Immature natural killer cell (primary cell): ENCODE results near the gene CDH13. TPM values are rescaled to one million over a fixed set of nuclear protein-coding genes. Genes with fewer than 3 reads are reported as not detected.
A peak's percentile ranks its signal among the peaks of the same experiment; 100 is the strongest.

Experiments used
- DNase-seq, 3 donors: peaks; one replicate each; pipeline ENCODE4 v3.0.0; 2022; ENCODE audit warnings: mixed read lengths in 1 of 3
- H3K27ac Mint-ChIP-seq, 6 donors: one replicate each; pipeline ENCODE4 v1.8.0; 2020; ENCODE audit warnings: mixed read lengths in 6 of 6, mild to moderate bottlenecking in 5 of 6, inconsistent platforms in 4 of 6, moderate library complexity in 3 of 6
- H3K27me3 Mint-ChIP-seq, 3 donors: one replicate each; pipeline ENCODE4 v1.8.0; 2020 to 2021; ENCODE audit warnings: low read depth in 3 of 3, mild to moderate bottlenecking in 3 of 3, mixed read lengths in 3 of 3, moderate library complexity in 3 of 3, inconsistent platforms in 1 of 3
- H3K36me3 Mint-ChIP-seq, 3 donors: one replicate each; pipeline ENCODE4 v1.8.0; 2020; ENCODE audit warnings: mixed read lengths in 3 of 3, inconsistent platforms in 2 of 3, mild to moderate bottlenecking in 2 of 3
- H3K4me1 Mint-ChIP-seq, 2 donors: one replicate each; pipeline ENCODE4 v1.8.0; 2020; ENCODE audit warnings: inconsistent platforms in 2 of 2, mild to moderate bottlenecking in 2 of 2, mixed read lengths in 2 of 2, moderate library complexity in 1 of 2
- H3K4me3 Mint-ChIP-seq, 5 donors: one replicate each; pipeline ENCODE4 v1.8.0; 2020; ENCODE audit warnings: mild to moderate bottlenecking in 5 of 5, mixed read lengths in 5 of 5, inconsistent platforms in 3 of 5, moderate library complexity in 3 of 5
- H3K9me3 Mint-ChIP-seq, 6 donors: one replicate each; pipeline ENCODE4 v1.8.0; 2020; ENCODE audit warnings: mild to moderate bottlenecking in 6 of 6, mixed read lengths in 6 of 6, inconsistent platforms in 4 of 6, moderate library complexity in 3 of 6
- polyA plus RNA-seq, 3 donors: library from polyadenylated mRNA; unstranded; fragments of 300-500 nt; fragmentation: Illumina TruSeq; gene quantifications; one replicate each; pipeline ENCODE4 v1.2.3, GENCODE V29; 2021

Gene CDH13
- polyA plus RNA-seq, 3 donors from 2014 or later, result not detected

- Mint-ChIP-seq H3K27ac (no peak overlapping the region), H3K27me3 (peaks cover 2 to 3% (median 2%) of the 10 kb centered on the region in 3 donors), H3K36me3 (no peaks in the 10 kb centered on the region), H3K4me3 (no peak overlapping the region), H3K9me3 (no peaks in the 10 kb centered on the region), H3K4me1 (peaks cover 0 to 3% of the 10 kb centered on the region in 2 donors)
- DNase-seq, result no peak
These were observed 491.6 kb downstream of the CDH13 start for GRCh38 chr16:83118365-83118764.

- H3K4me3 Mint-ChIP-seq, result no peak overlapping the region
- DNase-seq, result no peak
- H3K27ac Mint-ChIP-seq, result no peak overlapping the region
- H3K36me3 Mint-ChIP-seq, result peaks cover 0 to 14% (median 6%) of the 10 kb centered on the region in 3 donors
- H3K4me1 Mint-ChIP-seq, result no peaks in the 10 kb centered on the region
- peaks cover 7 to 24% (median 15%) of the 10 kb centered on the region in 6 donors for H3K9me3 Mint-ChIP-seq
- peaks cover 7 to 9% (median 8%) of the 10 kb centered on the region in 3 donors for H3K27me3 Mint-ChIP-seq
These were observed 499.3 kb downstream of the CDH13 start for GRCh38 chr16:83125999-83126568.

- Mint-ChIP-seq H3K36me3 (peaks cover 0 to 14% (median 6%) of the 10 kb centered on the region in 3 donors), H3K27ac (no peak overlapping the region), H3K4me1 (no peaks in the 10 kb centered on the region), H3K27me3 (peaks cover 8 to 13% (median 9%) of the 10 kb centered on the region in 3 donors), H3K9me3 (peaks cover 7 to 24% (median 15%) of the 10 kb centered on the region in 6 donors), H3K4me3 (no peak overlapping the region)
- DNase-seq, result no peak
These were observed 501.3 kb downstream of the CDH13 start for GRCh38 chr16:83128041-83128440.

DNA sequence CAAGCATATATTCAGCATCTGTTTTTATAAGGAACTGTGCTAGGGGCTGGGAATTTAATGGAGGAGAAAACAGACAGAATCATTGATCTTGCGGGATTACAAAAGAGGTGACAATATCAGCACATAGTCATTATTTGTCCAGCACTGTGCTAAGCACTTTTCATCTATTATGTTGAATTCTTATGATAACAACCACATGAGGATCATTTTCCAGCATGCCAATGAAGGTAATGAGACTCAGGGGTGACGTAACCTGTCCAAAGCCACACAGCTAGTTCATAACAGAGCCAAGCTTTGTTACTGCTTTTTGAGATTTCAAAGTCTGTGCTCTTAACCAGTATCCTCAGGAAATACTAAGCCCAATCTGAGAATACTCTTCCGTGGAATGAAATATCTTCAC is 503.3 kb downstream of the CDH13 start:
- no peak overlapping the region for H3K4me3 Mint-ChIP-seq
- peaks cover 0 to 13% (median 6%) of the 10 kb centered on the region in 3 donors for H3K36me3 Mint-ChIP-seq
- H3K9me3 Mint-ChIP-seq, result peaks cover 9 to 22% (median 15%) of the 10 kb centered on the region in 6 donors
- H3K4me1 Mint-ChIP-seq, result no peaks in the 10 kb centered on the region
- H3K27me3 Mint-ChIP-seq, result peaks cover 8 to 11% (median 9%) of the 10 kb centered on the region in 3 donors
- no peak for DNase-seq
- no peak overlapping the region for H3K27ac Mint-ChIP-seq

DNA sequence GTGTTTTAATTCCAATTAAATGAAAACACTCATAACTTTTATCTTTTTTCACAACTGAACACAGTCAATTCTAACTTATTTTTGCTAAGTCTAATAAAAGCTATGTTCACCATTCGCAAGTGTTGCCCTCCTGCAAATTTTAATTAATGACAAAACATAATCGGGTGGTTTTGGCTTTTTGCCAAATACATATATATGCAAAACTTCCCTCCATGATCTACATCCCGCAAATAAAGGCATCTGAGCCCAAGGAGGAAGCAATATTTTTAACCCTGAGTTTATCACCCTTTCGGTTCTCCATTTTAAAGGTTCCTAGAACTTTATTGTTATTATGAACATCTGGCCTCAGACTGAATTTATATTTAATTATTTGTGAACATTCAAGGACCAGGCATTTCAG is 507.9 kb downstream of the CDH13 start:
- no peak for DNase-seq
- Mint-ChIP-seq H3K9me3 (peaks cover 0 to 2% (median 0%) of the 10 kb centered on the region in 6 donors), H3K27me3 (peaks cover 3 to 10% (median 8%) of the 10 kb centered on the region in 3 donors), H3K27ac (no peak overlapping the region), H3K4me1 (peaks cover 15 to 20% of the 10 kb centered on the region in 2 donors), H3K36me3 (no peaks in the 10 kb centered on the region), H3K4me3 (no peak overlapping the region)

DNA sequence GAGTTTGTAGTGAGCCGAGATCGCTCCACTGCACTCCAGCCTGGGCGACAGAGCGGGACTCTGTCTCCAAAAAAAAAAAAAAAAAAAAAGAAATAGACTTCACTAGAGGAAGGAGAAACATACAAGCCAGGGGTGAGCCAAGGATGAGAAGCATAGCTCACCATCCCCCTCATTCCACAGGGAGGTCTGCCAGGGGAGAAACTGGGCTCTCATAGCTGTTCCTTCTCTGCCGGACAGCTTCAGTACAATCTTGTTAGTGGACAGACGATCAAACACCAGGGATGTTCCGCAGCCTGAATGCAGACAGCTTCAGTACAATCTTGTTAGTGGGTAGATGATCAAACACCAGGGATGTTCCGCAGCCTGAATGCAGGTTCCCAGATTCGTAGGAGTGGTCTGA is 509.6 kb downstream of the CDH13 start:
- Mint-ChIP-seq H3K4me3 (peak overlapping the region in 2 of 5 donors; percentile 13 to 15), H3K9me3 (peaks cover 0 to 4% (median 0%) of the 10 kb centered on the region in 6 donors), H3K27me3 (peaks cover 3 to 13% (median 10%) of the 10 kb centered on the region in 3 donors), H3K4me1 (peaks cover 15 to 20% of the 10 kb centered on the region in 2 donors), H3K27ac (peak overlapping the region in 1 of 6 donors; percentile 21), H3K36me3 (peaks cover 0 to 1% (median 0%) of the 10 kb centered on the region in 3 donors)
- no peak for DNase-seq

DNA sequence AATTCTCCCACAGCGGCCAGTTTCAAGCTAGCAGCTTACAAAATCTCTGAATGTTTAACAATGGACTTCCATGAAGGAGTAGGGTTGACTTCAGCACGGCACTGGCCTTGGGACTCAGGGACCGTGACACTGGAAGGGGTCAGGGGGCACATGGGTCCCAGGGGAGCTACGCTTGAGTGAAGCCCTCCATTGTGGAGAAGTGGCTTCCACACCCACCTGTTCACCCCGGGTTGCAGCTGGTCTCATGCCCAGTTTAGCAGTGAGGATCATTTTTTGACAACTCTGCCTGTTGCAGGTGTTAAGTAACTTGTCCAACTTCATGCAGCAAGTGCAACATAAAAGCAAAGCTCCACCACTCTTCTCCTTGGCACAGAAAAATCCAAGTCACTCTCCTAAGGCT is 510.2 kb downstream of the CDH13 start:
- peaks cover 0 to 6% (median 0%) of the 10 kb centered on the region in 3 donors for H3K36me3 Mint-ChIP-seq
- no peak for DNase-seq
- peaks cover 3 to 16% (median 10%) of the 10 kb centered on the region in 3 donors for H3K27me3 Mint-ChIP-seq
- H3K27ac Mint-ChIP-seq, result peak overlapping the region; percentile 83 to 93 (median 92)
- peak overlapping the region; percentile 77 to 91 (median 89) for H3K4me3 Mint-ChIP-seq
- peaks cover 15 to 20% of the 10 kb centered on the region in 2 donors for H3K4me1 Mint-ChIP-seq
- peaks cover 0 to 8% (median 0%) of the 10 kb centered on the region in 6 donors for H3K9me3 Mint-ChIP-seq

DNA sequence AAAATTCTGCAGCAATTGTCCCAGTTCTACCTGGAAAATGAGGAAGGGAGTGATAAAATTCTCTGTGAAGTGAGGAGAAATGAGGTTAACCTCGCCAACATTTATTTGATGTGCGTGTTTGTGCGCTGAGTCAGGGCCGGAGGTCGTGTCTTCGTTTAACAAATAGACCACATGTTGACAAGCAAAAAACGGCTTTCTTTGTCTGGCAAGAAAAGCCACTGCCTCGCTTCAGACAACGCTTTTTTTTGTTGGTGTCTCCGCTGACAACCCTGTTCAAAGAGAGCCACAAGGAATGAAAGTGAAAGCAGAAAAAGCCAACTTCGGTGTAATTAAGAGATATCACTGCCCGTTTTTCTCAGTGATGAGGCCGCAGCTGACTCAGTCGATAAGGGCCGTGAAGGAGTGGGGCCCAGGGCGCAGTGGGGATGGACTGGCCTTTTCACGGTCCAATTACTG is 510.6 kb downstream of the CDH13 start:
- Mint-ChIP-seq H3K36me3 (peaks cover 0 to 7% (median 0%) of the 10 kb centered on the region in 3 donors), H3K4me1 (peaks cover 15 to 20% of the 10 kb centered on the region in 2 donors), H3K9me3 (peaks cover 0 to 8% (median 0%) of the 10 kb centered on the region in 6 donors), H3K27me3 (peaks cover 2 to 16% (median 10%) of the 10 kb centered on the region in 3 donors), H3K27ac (peak overlapping the region; percentile 83 to 93 (median 92)), H3K4me3 (peak overlapping the region; percentile 77 to 91 (median 89))
- DNase-seq, result peak; percentile 71 to 75 (median 72)

- peaks cover 0 to 7% (median 0%) of the 10 kb centered on the region in 3 donors for H3K36me3 Mint-ChIP-seq
These were observed 511.1 kb downstream of the CDH13 start for GRCh38 chr16:83137894-83138293.

DNA sequence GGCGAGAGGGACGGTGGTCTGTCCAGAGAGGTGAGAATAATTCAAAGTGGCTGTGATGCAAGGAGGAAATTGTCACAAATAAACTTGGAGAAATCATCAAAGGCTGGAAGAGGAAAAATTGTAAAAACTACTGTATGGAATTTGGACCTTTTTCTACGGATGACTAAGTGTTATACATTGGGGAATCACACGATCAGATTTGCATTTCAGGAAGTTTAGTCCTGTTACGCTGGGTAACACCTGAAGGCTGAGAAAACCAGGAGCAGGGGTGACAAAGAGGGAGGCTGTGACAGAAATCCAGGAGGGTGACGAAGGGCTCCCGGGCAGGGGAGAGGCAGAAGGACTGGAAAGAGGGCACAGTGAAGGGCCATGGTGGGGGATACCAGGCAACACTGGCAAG is 511.7 kb downstream of the CDH13 start:
- Mint-ChIP-seq H3K4me1 (peaks cover 15 to 20% of the 10 kb centered on the region in 2 donors), H3K36me3 (peaks cover 0 to 7% (median 0%) of the 10 kb centered on the region in 3 donors), H3K27me3 (peaks cover 0 to 15% (median 10%) of the 10 kb centered on the region in 3 donors), H3K9me3 (peaks cover 0 to 8% (median 0%) of the 10 kb centered on the region in 6 donors), H3K27ac (peak overlapping the region in 2 of 6 donors; percentile 15 to 83), H3K4me3 (peak overlapping the region in 2 of 5 donors; percentile 1 to 91)
- DNase-seq, result no peak

More at GRCh38 chr16:83137894-83138293, 511.1 kb downstream of the CDH13 start:
- peaks cover 0 to 15% (median 10%) of the 10 kb centered on the region in 3 donors for H3K27me3 Mint-ChIP-seq
- peaks cover 15 to 20% of the 10 kb centered on the region in 2 donors for H3K4me1 Mint-ChIP-seq
- peak overlapping the region; percentile 77 to 91 (median 89) for H3K4me3 Mint-ChIP-seq
- DNase-seq, result no peak
- peaks cover 0 to 8% (median 0%) of the 10 kb centered on the region in 6 donors for H3K9me3 Mint-ChIP-seq
- peak overlapping the region; percentile 83 to 93 (median 92) for H3K27ac Mint-ChIP-seq

DNA sequence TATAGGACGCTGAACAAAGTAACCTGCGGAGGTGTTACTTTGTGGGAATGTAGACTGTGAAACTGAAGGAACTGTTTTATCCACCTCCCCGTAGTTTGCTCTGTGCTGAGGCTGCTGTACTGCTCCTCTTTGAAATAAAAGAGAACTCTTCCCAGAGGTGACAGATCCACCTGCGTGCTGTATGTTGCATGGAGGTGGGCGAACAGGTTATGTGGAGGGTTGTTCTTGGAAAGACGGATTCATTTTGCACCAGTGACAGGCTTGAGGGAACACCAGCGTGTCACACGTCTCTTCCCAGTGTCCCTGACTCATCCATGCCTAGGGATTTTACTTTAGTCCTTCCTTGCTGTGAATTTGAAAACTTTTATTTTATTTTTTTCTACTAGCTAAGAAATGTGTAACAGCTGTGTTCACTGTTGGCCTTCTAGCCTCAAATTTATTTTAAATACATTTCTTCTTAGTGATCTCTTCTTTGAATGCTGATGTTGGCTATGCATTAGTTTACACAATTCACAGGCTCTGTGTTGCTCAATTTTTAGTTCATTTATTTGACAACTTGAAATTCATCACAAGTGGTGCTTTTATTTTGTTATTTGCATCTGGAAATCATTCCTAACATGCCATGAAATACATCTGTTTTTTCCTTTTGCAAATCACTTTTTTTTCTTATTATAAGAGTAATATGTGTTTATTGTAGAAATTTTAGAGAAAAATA is 512.4 kb downstream of the CDH13 start:
- Mint-ChIP-seq H3K9me3 (peaks cover 0 to 8% (median 0%) of the 10 kb centered on the region in 6 donors), H3K4me3 (no peak overlapping the region), H3K36me3 (peaks cover 0 to 7% (median 0%) of the 10 kb centered on the region in 3 donors), H3K4me1 (peaks cover 15 to 20% of the 10 kb centered on the region in 2 donors), H3K27ac (peak overlapping the region in 1 of 6 donors; percentile 83), H3K27me3 (peaks cover 0 to 15% (median 10%) of the 10 kb centered on the region in 3 donors)
- DNase-seq, result no peak

DNA sequence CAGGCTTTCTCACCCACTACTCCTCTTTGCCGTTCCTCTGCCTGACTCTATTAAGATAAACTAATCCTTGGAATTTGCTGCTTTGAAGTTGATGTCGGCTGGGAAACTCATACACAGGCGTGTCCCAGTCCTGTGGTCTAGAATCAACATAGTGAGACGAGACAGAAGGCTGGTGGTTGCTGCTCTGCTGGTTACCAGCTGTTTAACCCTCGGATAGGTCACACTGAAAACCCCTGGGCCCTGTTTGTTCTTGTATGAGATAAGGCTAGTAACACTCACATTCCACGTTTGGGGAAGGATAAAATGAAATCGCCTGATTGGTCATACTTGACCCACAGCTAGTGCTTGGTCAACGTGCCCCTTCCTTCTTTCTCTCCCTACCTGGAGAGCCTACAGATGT is 517.0 kb downstream of the CDH13 start:
- Mint-ChIP-seq H3K9me3 (peaks cover 0 to 6% (median 0%) of the 10 kb centered on the region in 6 donors), H3K4me3 (no peak overlapping the region), H3K4me1 (no peaks in the 10 kb centered on the region)

DNA sequence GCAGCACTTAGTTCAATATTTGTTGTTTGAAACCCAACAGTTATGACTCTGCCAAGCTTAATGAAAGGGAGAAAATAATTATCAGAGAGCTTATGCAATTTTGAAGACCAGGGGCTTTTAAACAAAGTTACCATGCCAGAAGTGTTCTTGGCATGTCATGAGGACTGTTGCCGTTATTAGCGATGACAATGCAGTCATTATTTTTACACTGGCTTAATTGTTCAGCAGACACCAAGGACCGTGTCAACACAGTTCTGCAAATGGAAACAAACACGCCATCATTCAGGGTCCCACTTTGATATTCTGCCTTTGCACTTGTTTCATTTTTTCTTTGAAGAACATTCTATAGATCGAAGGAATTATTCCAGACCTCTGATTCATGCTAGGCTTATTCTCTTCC is 518.5 kb downstream of the CDH13 start:
- H3K4me3 Mint-ChIP-seq, result no peak overlapping the region
- H3K4me1 Mint-ChIP-seq, result no peaks in the 10 kb centered on the region

More for the DNA sequence above, 517.0 kb downstream of the CDH13 start:
- no peak overlapping the region for H3K27ac Mint-ChIP-seq
- no peak for DNase-seq
- H3K36me3 Mint-ChIP-seq, result peaks cover 0 to 7% (median 0%) of the 10 kb centered on the region in 3 donors
- peaks cover 0 to 16% (median 2%) of the 10 kb centered on the region in 3 donors for H3K27me3 Mint-ChIP-seq

More for the DNA sequence above, 518.5 kb downstream of the CDH13 start:
- H3K36me3 Mint-ChIP-seq, result peaks cover 0 to 7% (median 0%) of the 10 kb centered on the region in 3 donors
- H3K27me3 Mint-ChIP-seq, result peaks cover 0 to 14% (median 2%) of the 10 kb centered on the region in 3 donors
- no peak overlapping the region for H3K27ac Mint-ChIP-seq
- DNase-seq, result no peak
- H3K9me3 Mint-ChIP-seq, result peaks cover 0 to 6% (median 0%) of the 10 kb centered on the region in 6 donors
